Measurements from ENCODE around the gene EOLA2. TPM values are rescaled to one million over a fixed set of nuclear protein-coding genes. Genes with fewer than 3 reads are reported as not detected.
"Not testable (repeated sequence)": the region's sequence is repeated elsewhere in the genome, so short reads cannot be mapped to it uniquely, and the experiment has no call there.

EOLA2 gene
- total RNA-seq, 2 experiments from 2014 or later = 21.5 to 37.1 TPM

DNA sequence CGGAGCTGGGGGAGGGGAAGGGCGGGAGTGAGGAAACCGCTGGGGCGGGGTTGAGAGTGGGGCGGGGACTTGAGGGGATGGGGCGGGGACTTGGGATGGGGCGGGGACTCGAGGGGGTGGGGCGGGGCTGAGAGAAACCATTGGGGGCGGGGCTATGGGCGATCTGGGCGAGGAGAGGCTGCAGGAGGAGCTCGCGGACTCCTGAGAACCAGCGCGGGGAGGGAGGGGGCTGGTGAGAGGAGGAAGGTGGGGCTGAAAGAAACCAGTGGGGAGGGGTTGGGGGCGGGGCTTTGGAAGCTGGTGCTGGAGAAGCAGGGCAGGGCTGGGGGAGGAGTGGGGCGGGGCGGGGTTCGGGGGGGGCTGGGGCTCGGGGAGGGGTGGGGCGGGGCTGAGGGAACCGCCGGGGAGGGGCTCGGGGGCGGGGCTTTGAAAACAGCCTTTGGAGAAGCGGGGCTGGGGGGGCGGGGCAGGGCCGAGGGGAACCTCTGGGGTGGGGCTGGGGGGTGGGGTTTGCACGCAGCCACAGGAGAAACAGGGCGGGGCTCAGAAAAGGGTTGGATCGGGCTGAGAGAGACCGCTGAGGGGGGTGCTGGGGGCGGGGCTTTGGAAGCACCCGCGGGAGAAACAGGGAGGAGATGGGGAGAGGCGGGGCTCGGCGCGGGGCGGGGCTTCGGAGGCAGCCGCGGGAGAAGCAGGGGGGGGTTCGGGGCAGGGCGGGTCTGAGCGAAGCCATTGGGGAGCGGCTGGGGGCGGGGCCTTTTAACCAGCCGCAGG lies 777 bp upstream of the EOLA2 start:
- Histone ChIP-seq H2AFZ (ENCODE audit: low read length) (no peak overlapping the region), H3K27ac (ENCODE audit: low read depth, low read length, poor library complexity, severe bottlenecking) (peak overlapping the region; percentile 80), H3K4me1 (ENCODE audit: insufficient read depth, low read length, poor library complexity, severe bottlenecking) (no peaks in the 10 kb centered on the region), H3K79me2 (ENCODE audit: insufficient read depth, low read depth, low read length) (peaks cover 11% of the 10 kb centered on the region), H3K36me3 (ENCODE audit: insufficient read depth, low read length) (no peaks in the 10 kb centered on the region), H3K9me3 (ENCODE audit: low read length) (no peaks in the 10 kb centered on the region), H4K20me1 (ENCODE audit: insufficient read depth, low read length) (no peaks in the 10 kb centered on the region), H3K9me2 (ENCODE audit: insufficient read depth, low read length) (no peaks in the 10 kb centered on the region), H3K4me3 (ENCODE audit: low read depth, low read length, poor library complexity, severe bottlenecking) (peak overlapping the region; percentile 96), H3K4me2 (ENCODE audit: low read length) (no peak overlapping the region)
- CTCF ChIA-PET (ENCODE audit: unreplicated experiment) = interaction anchor here (0.6 to 1.1 kb wide), 3 partner anchors 10 to 776 kb away, joined by 3 to 6 read pairs (median 4); no protein-coding TSS in a partner anchor
- TF ChIP-seq, protein P1, sequence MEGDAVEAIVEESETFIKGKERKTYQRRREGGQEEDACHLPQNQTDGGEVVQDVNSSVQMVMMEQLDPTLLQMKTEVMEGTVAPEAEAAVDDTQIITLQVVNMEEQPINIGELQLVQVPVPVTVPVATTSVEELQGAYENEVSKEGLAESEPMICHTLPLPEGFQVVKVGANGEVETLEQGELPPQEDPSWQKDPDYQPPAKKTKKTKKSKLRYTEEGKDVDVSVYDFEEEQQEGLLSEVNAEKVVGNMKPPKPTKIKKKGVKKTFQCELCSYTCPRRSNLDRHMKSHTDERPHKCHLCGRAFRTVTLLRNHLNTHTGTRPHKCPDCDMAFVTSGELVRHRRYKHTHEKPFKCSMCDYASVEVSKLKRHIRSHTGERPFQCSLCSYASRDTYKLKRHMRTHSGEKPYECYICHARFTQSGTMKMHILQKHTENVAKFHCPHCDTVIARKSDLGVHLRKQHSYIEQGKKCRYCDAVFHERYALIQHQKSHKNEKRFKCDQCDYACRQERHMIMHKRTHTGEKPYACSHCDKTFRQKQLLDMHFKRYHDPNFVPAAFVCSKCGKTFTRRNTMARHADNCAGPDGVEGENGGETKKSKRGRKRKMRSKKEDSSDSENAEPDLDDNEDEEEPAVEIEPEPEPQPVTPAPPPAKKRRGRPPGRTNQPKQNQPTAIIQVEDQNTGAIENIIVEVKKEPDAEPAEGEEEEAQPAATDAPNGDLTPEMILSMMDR (conservative IDR thresholded peaks at IDR 0.05; ENCODE audit: low read length) = no peak
- TF ChIP-seq EZH2phosphoT487 (IDR thresholded peaks at IDR 0.05; ENCODE audit: borderline replicate concordance, low read depth, low read length) = no peak
- peak; percentile 89 for DNase-seq (ENCODE audit: low spot score)
- POLR2A ChIA-PET = interaction anchor here (0.6 to 3.8 kb wide), 6 partner anchors 184 to 1458 kb away, joined by 3 to 27 read pairs (median 4); partner anchors contain the start of genes EOLA1 and VMA21
- intact Hi-C loops (cut with micrococcal nuclease; ENCODE audit: unreplicated experiment) = no loop called here
- no TSS peak for BruUV-seq (replicated peaks)

- H3K36me3 ChIP-seq (ENCODE audit: insufficient read depth, low read length) = no peaks in the 10 kb centered on the region
- TF ChIP-seq EZH2phosphoT487 (IDR thresholded peaks at IDR 0.05; ENCODE audit: borderline replicate concordance, low read depth, low read length) = no peak
- TF ChIP-seq, protein P1 (conservative IDR thresholded peaks at IDR 0.05; ENCODE audit: low read length) = no peak
- no peaks in the 10 kb centered on the region for H4K20me1 ChIP-seq (ENCODE audit: insufficient read depth, low read length)
- TSS peak; percentile 79 for BruUV-seq (replicated peaks)
- H3K9me3 ChIP-seq (ENCODE audit: low read length) = no peaks in the 10 kb centered on the region
- peak overlapping the region; percentile 80 for H3K27ac ChIP-seq (ENCODE audit: low read depth, low read length, poor library complexity, severe bottlenecking)
- peak overlapping the region; percentile 96 for H3K4me3 ChIP-seq (ENCODE audit: low read depth, low read length, poor library complexity, severe bottlenecking)
- CTCF ChIA-PET (ENCODE audit: unreplicated experiment) = interaction anchor here (0.6 kb wide), 2 partner anchors 102 to 442 kb away, joined by 3 to 4 read pairs; no protein-coding TSS in a partner anchor
- H3K4me2 ChIP-seq (ENCODE audit: low read length) = peak overlapping the region; percentile 80
- H3K4me1 ChIP-seq (ENCODE audit: insufficient read depth, low read length, poor library complexity, severe bottlenecking) = no peaks in the 10 kb centered on the region
- intact Hi-C loops (cut with micrococcal nuclease; ENCODE audit: unreplicated experiment) = no loop called here
- no peak overlapping the region for H2AFZ ChIP-seq (ENCODE audit: low read length)
- POLR2A ChIA-PET = interaction anchor here (3.8 kb wide), 1 partner anchor 398 kb away, joined by 27 read pairs; the partner anchor contains the start of gene EOLA1
- DNase-seq (ENCODE audit: low spot score) = no peak
- H3K9me2 ChIP-seq (ENCODE audit: insufficient read depth, low read length) = no peaks in the 10 kb centered on the region
- H3K79me2 ChIP-seq (ENCODE audit: insufficient read depth, low read depth, low read length) = peaks cover 11% of the 10 kb centered on the region
Measured at GRCh38 chrX:149937871-149938426, 342 bp downstream of the EOLA2 start.

GRCh38 chrX:149937328-149937727 lies 963 bp downstream of the EOLA2 start:
- H4K20me1 ChIP-seq (ENCODE audit: insufficient read depth, low read length); DNase-seq (ENCODE audit: low spot score); H3K27ac ChIP-seq (ENCODE audit: low read depth, low read length, poor library complexity, severe bottlenecking); CTCF ChIA-PET (ENCODE audit: unreplicated experiment); H3K9me2 ChIP-seq (ENCODE audit: insufficient read depth, low read length); intact Hi-C loops (cut with micrococcal nuclease; ENCODE audit: unreplicated experiment); H3K36me3 ChIP-seq (ENCODE audit: insufficient read depth, low read length); H3K4me1 ChIP-seq (ENCODE audit: insufficient read depth, low read length, poor library complexity, severe bottlenecking); BruUV-seq (replicated peaks); H3K9me3 ChIP-seq (ENCODE audit: low read length); H2AFZ ChIP-seq (ENCODE audit: low read length): not testable (repeated sequence)
- Histone ChIP-seq H3K4me2 (ENCODE audit: low read length) (peak overlapping the region; percentile 80), H3K4me3 (ENCODE audit: low read depth, low read length, poor library complexity, severe bottlenecking) (peak overlapping the region; percentile 96), H3K79me2 (ENCODE audit: insufficient read depth, low read depth, low read length) (peaks cover 11% of the 10 kb centered on the region)
- POLR2A ChIA-PET = interaction anchor here (3.8 kb wide), 1 partner anchor 397 kb away, joined by 27 read pairs; the partner anchor contains the start of gene EOLA1

DNA sequence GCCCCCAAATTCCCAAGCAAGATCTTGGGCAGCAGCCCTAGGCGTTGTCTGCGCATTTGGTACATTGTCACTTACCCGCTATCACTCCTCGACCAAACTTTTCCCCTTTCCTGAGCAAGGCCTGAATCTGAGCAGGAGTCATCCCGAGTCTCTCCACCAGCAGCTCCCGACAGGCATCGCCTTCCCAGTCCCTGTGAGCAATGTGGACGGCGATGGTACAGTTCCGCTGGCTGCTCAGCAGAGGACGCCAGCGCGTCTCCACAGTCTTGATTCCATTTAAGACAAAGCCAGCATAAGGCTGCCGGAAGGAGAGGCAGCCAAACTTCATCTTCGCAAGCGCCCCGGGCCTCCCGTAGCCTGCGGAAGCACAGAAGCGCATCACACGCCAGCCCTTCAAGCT lies 4.7 kb downstream of the EOLA2 start:
- POLR2A ChIA-PET; H3K9me2 ChIP-seq (ENCODE audit: insufficient read depth, low read length); H3K4me1 ChIP-seq (ENCODE audit: insufficient read depth, low read length, poor library complexity, severe bottlenecking); H3K4me2 ChIP-seq (ENCODE audit: low read length); BruUV-seq (replicated peaks); H3K9me3 ChIP-seq (ENCODE audit: low read length); H3K36me3 ChIP-seq (ENCODE audit: insufficient read depth, low read length); H2AFZ ChIP-seq (ENCODE audit: low read length); H3K4me3 ChIP-seq (ENCODE audit: low read depth, low read length, poor library complexity, severe bottlenecking); H4K20me1 ChIP-seq (ENCODE audit: insufficient read depth, low read length); H3K27ac ChIP-seq (ENCODE audit: low read depth, low read length, poor library complexity, severe bottlenecking); CTCF ChIA-PET (ENCODE audit: unreplicated experiment); DNase-seq (ENCODE audit: low spot score); intact Hi-C loops (cut with micrococcal nuclease; ENCODE audit: unreplicated experiment): not testable (repeated sequence)
- peaks cover 11% of the 10 kb centered on the region for H3K79me2 ChIP-seq (ENCODE audit: insufficient read depth, low read depth, low read length)

DNA sequence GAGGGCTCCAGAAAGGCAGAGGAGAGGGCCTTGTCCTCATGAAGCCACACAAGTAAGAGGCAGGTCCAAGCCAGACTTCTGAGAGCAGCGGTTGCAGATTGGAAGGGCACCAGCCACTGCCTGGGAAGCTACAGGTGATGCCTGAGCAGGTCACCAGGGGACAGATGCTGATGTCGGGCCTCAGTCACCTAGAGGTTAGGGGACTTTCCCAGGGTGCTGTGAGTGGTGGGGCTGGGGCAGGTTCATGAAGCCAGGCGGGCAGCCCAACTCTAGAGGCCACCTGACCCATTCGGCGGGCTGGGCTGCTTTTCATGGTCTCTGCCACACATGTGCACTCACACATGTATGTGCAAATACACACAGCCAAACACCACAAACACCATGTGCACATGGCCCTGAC lies 5.3 kb downstream of the EOLA2 start:
- BruUV-seq (replicated peaks); DNase-seq (ENCODE audit: low spot score); H3K4me3 ChIP-seq (ENCODE audit: low read depth, low read length, poor library complexity, severe bottlenecking); H4K20me1 ChIP-seq (ENCODE audit: insufficient read depth, low read length); H3K36me3 ChIP-seq (ENCODE audit: insufficient read depth, low read length); H2AFZ ChIP-seq (ENCODE audit: low read length); H3K9me3 ChIP-seq (ENCODE audit: low read length); H3K79me2 ChIP-seq (ENCODE audit: insufficient read depth, low read depth, low read length); H3K27ac ChIP-seq (ENCODE audit: low read depth, low read length, poor library complexity, severe bottlenecking); H3K4me2 ChIP-seq (ENCODE audit: low read length); H3K4me1 ChIP-seq (ENCODE audit: insufficient read depth, low read length, poor library complexity, severe bottlenecking); H3K9me2 ChIP-seq (ENCODE audit: insufficient read depth, low read length); POLR2A ChIA-PET; intact Hi-C loops (cut with micrococcal nuclease; ENCODE audit: unreplicated experiment); CTCF ChIA-PET (ENCODE audit: unreplicated experiment): not testable (repeated sequence)

Measured in OCI-LY7 (cell line).